Measurements from ENCODE around the gene OPRD1.

The OPRD1 gene

DNA sequence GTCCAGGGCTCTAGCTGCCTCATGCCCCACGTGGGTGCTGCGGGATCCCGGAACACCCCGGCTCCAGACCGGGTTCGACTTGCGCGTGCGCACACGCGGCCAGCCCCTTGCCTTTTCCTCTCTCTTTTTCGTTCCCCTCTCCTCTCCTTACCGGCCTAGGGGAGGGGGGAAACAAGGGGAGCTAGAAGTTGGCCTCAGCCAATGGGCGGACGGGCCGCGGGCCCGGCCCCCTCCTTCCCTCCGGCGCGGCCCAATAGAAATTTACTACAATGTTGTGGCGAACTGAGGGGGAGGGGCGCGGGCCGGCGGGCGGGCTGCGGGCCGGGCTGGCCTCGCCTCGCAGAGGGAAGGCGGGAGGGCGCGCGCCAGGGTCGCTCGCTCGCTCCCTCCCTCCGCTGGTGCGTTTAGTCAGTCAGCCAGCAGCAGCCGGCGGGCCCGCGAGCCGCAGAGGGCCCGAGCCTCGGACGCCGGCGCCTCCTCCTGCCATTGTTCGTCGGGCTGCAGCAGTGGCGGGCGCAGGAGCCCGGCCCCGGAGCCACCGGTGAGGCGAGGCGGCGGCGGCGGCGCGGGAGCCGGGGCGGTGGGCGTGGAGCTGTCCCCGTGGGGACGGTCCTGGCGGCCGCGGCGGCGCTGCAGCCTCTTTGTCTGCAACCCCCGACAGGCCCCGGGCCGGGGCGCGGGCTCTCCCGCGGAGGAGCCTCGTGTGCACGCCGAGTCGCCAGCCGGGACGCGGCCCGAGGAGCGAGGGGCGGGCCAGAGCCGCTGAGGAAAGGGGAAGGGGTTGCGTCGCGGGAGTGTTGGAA is 102.5 kb downstream of the OPRD1 start, which contains the start of gene EPB41 (continued):
- TF ChIP-seq ZNF133 (tag by site-specific recombination; IDR thresholded peaks at IDR 0.05): no peak
- no peak for TF ChIP-seq ZNF560 (tag by site-specific recombination; IDR thresholded peaks at IDR 0.05; ENCODE audit: borderline replicate concordance)
- no peak for TF ChIP-seq ZNF114 (tag by site-specific recombination; IDR thresholded peaks at IDR 0.05)
- TF ChIP-seq ZNF701 (tag by site-specific recombination; IDR thresholded peaks at IDR 0.05): no peak
- no peak for TF ChIP-seq ZNF530 (tag by site-specific recombination; IDR thresholded peaks at IDR 0.05; ENCODE audit: low read depth)
- TF ChIP-seq ZNF571 (tag by site-specific recombination; IDR thresholded peaks at IDR 0.05): no peak
- TF ChIP-seq ZNF76 (tag by site-specific recombination; IDR thresholded peaks at IDR 0.05; ENCODE audit: borderline replicate concordance, low read depth): no peak
- TF ChIP-seq ZNF677 (tag by site-specific recombination; IDR thresholded peaks at IDR 0.05): peak; percentile 70
- peak; percentile 43; the same call in 1 of the 2 replicates for TF ChIP-seq GLIS2 (tag by site-specific recombination; IDR thresholded peaks at IDR 0.05)
- peak; percentile 86 for TF ChIP-seq ZNF596 (tag by site-specific recombination; IDR thresholded peaks at IDR 0.05)
- no peak for TF ChIP-seq HOXD13 (CRISPR knock-in tag; IDR thresholded peaks at IDR 0.05; ENCODE audit: borderline replicate concordance)
- no peak for TF ChIP-seq ZNF548 (tag by site-specific recombination; IDR thresholded peaks at IDR 0.05)
- TF ChIP-seq SETDB1 (IDR thresholded peaks at IDR 0.05; ENCODE audit: insufficient read length, low read length): no peak
- TF ChIP-seq, protein P1, sequence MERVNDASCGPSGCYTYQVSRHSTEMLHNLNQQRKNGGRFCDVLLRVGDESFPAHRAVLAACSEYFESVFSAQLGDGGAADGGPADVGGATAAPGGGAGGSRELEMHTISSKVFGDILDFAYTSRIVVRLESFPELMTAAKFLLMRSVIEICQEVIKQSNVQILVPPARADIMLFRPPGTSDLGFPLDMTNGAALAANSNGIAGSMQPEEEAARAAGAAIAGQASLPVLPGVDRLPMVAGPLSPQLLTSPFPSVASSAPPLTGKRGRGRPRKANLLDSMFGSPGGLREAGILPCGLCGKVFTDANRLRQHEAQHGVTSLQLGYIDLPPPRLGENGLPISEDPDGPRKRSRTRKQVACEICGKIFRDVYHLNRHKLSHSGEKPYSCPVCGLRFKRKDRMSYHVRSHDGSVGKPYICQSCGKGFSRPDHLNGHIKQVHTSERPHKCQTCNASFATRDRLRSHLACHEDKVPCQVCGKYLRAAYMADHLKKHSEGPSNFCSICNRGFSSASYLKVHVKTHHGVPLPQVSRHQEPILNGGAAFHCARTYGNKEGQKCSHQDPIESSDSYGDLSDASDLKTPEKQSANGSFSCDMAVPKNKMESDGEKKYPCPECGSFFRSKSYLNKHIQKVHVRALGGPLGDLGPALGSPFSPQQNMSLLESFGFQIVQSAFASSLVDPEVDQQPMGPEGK (tag by site-specific recombination; IDR thresholded peaks at IDR 0.05): peak; percentile 83
- TF ChIP-seq ZNF121 (tag by site-specific recombination; IDR thresholded peaks at IDR 0.05): no peak
- TF ChIP-seq, protein P2, sequence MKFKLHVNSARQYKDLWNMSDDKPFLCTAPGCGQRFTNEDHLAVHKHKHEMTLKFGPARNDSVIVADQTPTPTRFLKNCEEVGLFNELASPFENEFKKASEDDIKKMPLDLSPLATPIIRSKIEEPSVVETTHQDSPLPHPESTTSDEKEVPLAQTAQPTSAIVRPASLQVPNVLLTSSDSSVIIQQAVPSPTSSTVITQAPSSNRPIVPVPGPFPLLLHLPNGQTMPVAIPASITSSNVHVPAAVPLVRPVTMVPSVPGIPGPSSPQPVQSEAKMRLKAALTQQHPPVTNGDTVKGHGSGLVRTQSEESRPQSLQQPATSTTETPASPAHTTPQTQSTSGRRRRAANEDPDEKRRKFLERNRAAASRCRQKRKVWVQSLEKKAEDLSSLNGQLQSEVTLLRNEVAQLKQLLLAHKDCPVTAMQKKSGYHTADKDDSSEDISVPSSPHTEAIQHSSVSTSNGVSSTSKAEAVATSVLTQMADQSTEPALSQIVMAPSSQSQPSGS (tag by site-specific recombination; IDR thresholded peaks at IDR 0.05; ENCODE audit: low read depth): no peak
- TF ChIP-seq ZNF174 (tag by site-specific recombination; IDR thresholded peaks at IDR 0.05): no peak
- TF ChIP-seq ZNF404 (tag by site-specific recombination; IDR thresholded peaks at IDR 0.05): no peak
- TF ChIP-seq ZNF184 (tag by site-specific recombination; IDR thresholded peaks at IDR 0.05): 0 out of 2 replicates have a peak, but pooled peaks have one; percentile 15
- TF ChIP-seq ZNF623 (tag by site-specific recombination; IDR thresholded peaks at IDR 0.05): no peak
- no peak for TF ChIP-seq ZBTB49 (tag by site-specific recombination; IDR thresholded peaks at IDR 0.05; ENCODE audit: low read depth)
- TF ChIP-seq, protein P3, sequence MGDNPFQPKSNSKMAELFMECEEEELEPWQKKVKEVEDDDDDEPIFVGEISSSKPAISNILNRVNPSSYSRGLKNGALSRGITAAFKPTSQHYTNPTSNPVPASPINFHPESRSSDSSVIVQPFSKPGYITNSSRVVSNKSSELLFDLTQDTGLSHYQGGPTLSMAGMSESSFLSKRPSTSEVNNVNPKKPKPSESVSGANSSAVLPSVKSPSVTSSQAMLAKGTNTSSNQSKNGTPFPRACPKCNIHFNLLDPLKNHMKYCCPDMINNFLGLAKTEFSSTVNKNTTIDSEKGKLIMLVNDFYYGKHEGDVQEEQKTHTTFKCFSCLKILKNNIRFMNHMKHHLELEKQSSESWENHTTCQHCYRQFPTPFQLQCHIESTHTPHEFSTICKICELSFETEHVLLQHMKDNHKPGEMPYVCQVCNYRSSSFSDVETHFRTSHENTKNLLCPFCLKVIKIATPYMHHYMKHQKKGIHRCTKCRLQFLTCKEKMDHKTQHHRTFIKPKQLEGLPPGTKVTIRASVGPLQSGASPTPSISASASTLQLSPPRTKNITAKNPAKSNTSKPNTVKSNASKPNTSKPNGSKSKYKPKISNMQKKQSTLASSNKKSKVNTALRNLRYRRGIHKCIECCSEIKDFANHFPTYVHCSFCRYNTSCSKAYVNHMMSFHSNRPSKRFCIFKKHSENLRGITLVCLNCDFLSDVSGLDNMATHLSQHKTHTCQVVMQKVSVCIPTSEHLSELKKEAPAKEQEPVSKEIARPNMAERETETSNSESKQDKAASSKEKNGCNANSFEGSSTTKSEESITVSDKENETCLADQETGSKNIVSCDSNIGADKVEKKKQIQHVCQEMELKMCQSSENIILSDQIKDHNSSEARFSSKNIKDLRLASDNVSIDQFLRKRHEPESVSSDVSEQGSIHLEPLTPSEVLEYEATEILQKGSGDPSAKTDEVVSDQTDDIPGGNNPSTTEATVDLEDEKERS (tag by site-specific recombination; IDR thresholded peaks at IDR 0.05): no peak
- TF ChIP-seq ZNF2 (tag by site-specific recombination; IDR thresholded peaks at IDR 0.05): no peak
- peak; percentile 26; the same call in 1 of the 2 replicates for TF ChIP-seq IKZF3 (tag by site-specific recombination; IDR thresholded peaks at IDR 0.05)
- TF ChIP-seq, protein P4, sequence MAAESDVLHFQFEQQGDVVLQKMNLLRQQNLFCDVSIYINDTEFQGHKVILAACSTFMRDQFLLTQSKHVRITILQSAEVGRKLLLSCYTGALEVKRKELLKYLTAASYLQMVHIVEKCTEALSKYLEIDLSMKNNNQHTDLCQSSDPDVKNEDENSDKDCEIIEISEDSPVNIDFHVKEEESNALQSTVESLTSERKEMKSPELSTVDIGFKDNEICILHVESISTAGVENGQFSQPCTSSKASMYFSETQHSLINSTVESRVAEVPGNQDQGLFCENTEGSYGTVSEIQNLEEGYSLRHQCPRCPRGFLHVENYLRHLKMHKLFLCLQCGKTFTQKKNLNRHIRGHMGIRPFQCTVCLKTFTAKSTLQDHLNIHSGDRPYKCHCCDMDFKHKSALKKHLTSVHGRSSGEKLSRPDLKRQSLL (tag by site-specific recombination; IDR thresholded peaks at IDR 0.05): peak; percentile 76
- no peak for TF ChIP-seq ZNF654 (tag by site-specific recombination; IDR thresholded peaks at IDR 0.05; ENCODE audit: low read depth)
- TF ChIP-seq ZBTB10 (tag by site-specific recombination; IDR thresholded peaks at IDR 0.05): no peak

Data from HEK293 (cell line).